ENCODE results near the gene RDH14. TPM values are rescaled to one million over a fixed set of nuclear protein-coding genes. Genes with fewer than 3 reads are reported as not detected.

RDH14 gene
- total RNA-seq, 1 donor from 2014 or later = 20.6 TPM

DNA sequence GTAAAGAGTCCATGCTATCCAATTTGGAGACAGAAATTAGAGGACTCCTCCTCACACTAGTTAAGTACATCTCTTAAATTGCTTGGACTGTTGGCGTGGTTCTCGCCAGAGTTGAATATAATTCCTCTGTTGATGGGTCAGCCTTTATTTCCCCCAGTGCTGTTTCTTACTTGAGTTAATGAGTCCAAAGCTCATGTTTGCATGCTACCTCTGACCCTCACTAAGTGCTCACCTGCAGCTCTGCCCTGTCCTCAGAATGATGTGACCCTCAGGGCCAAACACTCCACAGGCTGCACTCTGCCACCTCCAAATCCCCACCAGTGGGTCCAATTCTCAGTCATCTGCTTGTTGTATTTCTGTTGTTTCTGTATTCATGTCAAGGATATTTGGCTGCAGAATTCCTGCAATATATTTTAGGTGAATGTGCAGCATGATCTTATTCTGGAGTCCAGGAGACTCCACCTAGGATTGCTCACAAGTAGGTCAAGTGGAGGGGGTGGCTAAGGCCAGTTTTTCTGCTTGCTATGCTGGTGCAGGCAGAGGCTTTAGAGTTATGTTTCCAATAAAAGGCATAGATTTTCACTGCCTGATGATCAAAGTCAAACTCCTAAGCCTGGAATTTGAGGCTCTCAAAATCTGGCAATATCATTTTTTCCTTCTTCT, 37.8 kb downstream of the RDH14 start:
- DNase-seq (ENCODE audit: low spot score) = no peak

GRCh38 chr2:18520451-18521425, 39.7 kb downstream of the RDH14 start:
- DNase-seq (ENCODE audit: low spot score) = peak; percentile 86

DNA sequence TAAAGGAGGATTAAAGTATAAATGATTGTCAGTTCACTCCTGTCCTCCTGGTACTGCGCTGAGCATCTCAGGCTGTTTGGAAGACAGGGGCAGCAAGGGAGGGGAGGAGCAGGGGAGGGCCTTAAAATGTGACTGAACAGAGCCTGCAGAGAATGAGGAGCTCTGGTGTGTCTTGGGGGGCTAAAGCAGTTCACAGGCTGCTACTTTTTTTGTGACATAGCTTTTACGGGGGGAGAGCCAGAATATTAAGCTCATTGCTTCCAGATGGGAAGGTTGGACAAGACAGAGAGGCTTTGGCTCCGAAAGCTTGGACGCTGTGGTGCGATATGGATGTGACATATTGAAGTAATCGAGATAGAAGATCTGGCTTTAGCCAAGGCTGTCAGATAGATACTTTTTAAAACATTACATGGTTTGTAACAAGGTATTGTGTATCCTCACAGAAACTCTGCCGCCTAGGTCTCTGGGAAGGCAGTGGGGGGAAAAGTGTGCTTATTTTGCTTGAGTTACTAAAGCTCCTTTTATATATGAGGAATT, 40.5 kb downstream of the RDH14 start:
- no peak for DNase-seq (ENCODE audit: low spot score)

- no peak for DNase-seq (ENCODE audit: low spot score)
These were observed 42.0 kb downstream of the RDH14 start for GRCh38 chr2:18518116-18519111.

DNA sequence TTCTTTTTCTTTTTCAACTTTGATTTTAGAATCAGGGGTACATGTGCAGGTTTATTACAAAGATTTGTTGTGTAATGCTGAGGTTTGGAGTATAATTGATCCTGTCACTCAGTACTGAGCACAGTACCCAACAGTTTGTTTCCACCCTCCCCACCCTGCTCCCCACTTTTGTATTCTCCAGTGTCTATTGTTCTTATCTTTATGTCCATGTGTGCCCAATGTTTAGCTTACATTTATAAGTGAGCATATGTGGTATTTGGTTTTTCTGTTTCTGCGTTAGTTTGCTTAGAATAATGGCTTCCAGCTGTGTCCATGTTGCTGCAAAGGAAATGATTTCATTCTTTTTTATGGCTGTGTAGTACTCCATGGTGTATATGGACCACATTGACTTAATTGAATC, 43.1 kb downstream of the RDH14 start:
- DNase-seq (ENCODE audit: low spot score) = no peak

DNA sequence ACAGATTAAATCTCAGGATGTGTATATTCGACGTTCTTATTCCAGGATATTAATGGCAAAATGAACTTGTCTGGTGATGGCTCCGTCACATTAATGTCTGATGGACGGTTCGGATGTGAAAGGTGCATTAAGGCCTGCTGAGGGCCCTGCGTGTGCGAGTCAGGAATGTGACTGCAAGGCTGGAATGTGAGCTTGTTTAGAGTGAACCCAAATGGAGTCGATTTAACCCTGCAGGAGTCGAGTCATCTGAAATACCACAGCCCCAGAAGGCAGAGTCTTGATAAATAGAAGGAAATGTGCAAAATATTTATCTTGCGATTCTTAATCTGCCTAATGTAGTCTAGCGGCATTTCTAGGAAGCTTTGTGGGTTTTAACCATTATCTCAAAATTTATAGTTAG, 44.3 kb downstream of the RDH14 start:
- DNase-seq (ENCODE audit: low spot score) = no peak

DNA sequence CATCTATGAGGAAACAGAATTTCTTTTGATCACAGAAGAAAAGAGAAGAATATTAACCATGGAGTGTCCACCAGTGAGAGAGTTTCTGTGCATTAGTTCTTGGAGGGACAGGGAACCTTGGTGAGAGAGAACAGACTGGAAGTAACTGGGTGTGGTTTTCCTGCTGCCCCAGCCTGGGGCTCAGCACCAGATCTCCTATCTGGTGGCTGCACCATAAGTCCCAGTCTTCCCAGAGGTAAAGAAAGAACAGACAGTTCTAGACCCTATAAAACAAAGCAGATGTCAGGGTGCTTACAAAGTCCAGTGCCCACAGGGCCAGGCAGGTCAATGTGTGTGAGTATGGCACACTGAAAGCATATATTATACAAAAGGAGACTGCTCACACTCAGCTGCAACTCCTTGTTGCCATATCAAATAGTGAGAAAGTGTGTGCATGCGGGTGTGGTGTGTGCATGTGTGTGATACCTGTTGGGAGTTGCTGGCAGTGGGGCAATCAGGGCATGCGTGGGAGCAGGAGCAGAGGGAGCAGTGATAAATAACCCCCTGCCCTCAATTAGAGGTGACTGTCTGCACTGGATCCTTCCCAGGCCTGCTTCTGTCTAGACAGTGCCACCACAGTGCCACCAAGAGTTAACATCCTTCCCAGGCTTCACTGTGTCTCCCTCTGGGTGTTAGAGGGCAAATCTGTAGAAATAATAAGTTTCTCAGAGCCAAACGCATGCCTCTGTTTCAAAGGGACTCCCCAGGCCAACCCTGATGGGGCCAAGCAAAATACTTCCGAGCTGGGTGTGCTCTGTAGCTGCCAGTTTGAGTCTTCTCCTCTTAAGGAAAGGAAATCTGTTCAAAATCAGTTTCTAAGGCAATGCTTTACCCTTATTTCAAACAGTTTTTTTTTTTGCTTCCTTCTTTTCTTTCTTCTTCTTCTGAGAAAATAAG, 45.7 kb downstream of the RDH14 start:
- DNase-seq (ENCODE audit: low spot score) = no peak

DNA sequence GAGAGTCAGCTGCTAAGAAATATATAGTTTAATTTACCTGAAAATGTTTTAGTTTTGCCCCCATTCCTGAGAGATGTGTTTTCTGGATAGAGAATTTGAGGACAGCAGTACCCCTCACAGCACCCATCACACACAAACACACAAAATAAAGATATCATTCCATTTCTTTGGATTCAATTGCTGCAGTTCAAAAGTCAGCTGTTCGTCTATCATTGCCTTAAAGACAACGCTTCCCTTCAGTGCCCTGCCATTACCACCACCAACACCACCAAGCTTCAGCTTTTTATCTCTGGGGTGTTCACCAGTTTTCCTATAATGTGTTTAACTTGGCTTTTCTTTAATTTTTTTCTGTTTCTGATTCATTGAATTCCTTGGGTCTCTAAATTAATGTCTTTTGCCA, 49.7 kb downstream of the RDH14 start:
- DNase-seq (ENCODE audit: low spot score) = no peak

DNA sequence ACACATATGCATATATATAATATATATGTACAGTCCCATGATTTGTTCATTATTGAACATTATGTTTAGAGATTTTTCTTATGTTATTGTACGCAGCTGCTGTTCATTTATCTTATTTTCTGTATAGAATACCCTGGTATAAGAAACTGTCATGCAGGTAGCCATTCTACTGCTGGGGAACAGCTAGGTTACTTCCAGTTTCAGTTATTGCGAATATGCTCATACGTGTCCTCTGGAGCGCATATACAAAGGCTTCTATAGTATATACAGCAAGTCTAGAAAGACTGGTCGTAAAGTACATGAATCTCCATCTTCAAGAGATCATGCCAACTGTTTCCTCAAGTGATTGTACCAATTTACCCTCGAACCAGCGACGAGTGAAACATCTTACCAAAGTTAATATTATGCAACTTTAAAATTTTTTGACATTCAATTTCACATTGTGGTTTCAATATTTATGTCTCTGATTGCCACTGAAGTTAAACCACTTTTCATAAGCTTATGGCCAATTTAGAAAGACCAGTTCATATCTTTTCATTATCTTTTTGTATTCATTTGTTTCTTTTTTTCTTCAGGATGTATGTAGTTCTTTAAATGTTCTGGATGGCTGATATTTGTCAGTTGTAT, 53.5 kb downstream of the RDH14 start:
- no peak for DNase-seq (ENCODE audit: low spot score)

GRCh38 chr2:18505703-18506341, 54.6 kb downstream of the RDH14 start:
- no peak for DNase-seq (ENCODE audit: low spot score)

Other genes with a start within 250 kb of the RDH14 start
- not detected for gene NT5C1B, start 28.9 kb upstream of the RDH14 start, total RNA-seq